GM19025 (cell line): ENCODE data around the gene SH2B3.

Source experiments
- ATAC-seq: cut with Tn5 transposase; IDR thresholded peaks from one replicate; pipeline ENCODE4 v1.9.1; 2021; ENCODE audit warnings: mild to moderate bottlenecking, low read depth, moderate library complexity; ENCODE audit not compliant: unreplicated experiment

Gene SH2B3

GRCh38 chr12:111408116-111408440, 2.4 kb downstream of the SH2B3 start:
- ATAC-seq, result no peak

- no peak for ATAC-seq
Observed at GRCh38 chr12:111408686-111409402, 3.1 kb downstream of the SH2B3 start.

GRCh38 chr12:111409403-111409779, 3.7 kb downstream of the SH2B3 start:
- no peak for ATAC-seq

- no peak for ATAC-seq
Observed at GRCh38 chr12:111409780-111410430, 4.2 kb downstream of the SH2B3 start.

GRCh38 chr12:111410431-111411184, 4.9 kb downstream of the SH2B3 start:
- no peak for ATAC-seq

GRCh38 chr12:111411185-111411764, 5.6 kb downstream of the SH2B3 start:
- ATAC-seq, result no peak

- ATAC-seq, result no peak
Observed at GRCh38 chr12:111412007-111412829, 6.5 kb downstream of the SH2B3 start.

GRCh38 chr12:111412830-111413441, 7.2 kb downstream of the SH2B3 start:
- ATAC-seq, result no peak

GRCh38 chr12:111413442-111414086, 7.8 kb downstream of the SH2B3 start:
- ATAC-seq, result no peak

GRCh38 chr12:111414711-111415252, 9.1 kb downstream of the SH2B3 start:
- no peak for ATAC-seq

GRCh38 chr12:111417290-111417689, 11.6 kb downstream of the SH2B3 start:
- no peak for ATAC-seq

GRCh38 chr12:111417784-111418593, 12.3 kb downstream of the SH2B3 start:
- no peak for ATAC-seq

- ATAC-seq, result no peak
Observed at GRCh38 chr12:111418594-111418880, 12.8 kb downstream of the SH2B3 start.

- ATAC-seq, result no peak
Observed at GRCh38 chr12:111419784-111420183, 14.1 kb downstream of the SH2B3 start.

GRCh38 chr12:111420494-111420893, 14.8 kb downstream of the SH2B3 start:
- ATAC-seq, result no peak

- ATAC-seq, result no peak
Observed at GRCh38 chr12:111424189-111424792, 18.6 kb downstream of the SH2B3 start.

GRCh38 chr12:111424793-111425251, 19.1 kb downstream of the SH2B3 start:
- no peak for ATAC-seq

GRCh38 chr12:111425655-111426054, 19.9 kb downstream of the SH2B3 start:
- no peak for ATAC-seq
